ENCODE results near the gene GARNL3.

Gene GARNL3

GRCh38 chr9:127336086-127336485 is 71.5 kb downstream of the GARNL3 start:
- no peak overlapping the region for H3K27ac ChIP-seq (replicated peaks)
- no peak for DNase-seq (ENCODE audit: low read depth in 1 of 2, low spot score in 1 of 2)
- TF ChIP-seq, protein P1, sequence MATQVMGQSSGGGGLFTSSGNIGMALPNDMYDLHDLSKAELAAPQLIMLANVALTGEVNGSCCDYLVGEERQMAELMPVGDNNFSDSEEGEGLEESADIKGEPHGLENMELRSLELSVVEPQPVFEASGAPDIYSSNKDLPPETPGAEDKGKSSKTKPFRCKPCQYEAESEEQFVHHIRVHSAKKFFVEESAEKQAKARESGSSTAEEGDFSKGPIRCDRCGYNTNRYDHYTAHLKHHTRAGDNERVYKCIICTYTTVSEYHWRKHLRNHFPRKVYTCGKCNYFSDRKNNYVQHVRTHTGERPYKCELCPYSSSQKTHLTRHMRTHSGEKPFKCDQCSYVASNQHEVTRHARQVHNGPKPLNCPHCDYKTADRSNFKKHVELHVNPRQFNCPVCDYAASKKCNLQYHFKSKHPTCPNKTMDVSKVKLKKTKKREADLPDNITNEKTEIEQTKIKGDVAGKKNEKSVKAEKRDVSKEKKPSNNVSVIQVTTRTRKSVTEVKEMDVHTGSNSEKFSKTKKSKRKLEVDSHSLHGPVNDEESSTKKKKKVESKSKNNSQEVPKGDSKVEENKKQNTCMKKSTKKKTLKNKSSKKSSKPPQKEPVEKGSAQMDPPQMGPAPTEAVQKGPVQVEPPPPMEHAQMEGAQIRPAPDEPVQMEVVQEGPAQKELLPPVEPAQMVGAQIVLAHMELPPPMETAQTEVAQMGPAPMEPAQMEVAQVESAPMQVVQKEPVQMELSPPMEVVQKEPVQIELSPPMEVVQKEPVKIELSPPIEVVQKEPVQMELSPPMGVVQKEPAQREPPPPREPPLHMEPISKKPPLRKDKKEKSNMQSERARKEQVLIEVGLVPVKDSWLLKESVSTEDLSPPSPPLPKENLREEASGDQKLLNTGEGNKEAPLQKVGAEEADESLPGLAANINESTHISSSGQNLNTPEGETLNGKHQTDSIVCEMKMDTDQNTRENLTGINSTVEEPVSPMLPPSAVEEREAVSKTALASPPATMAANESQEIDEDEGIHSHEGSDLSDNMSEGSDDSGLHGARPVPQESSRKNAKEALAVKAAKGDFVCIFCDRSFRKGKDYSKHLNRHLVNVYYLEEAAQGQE (IDR thresholded peaks at IDR 0.05; ENCODE audit: insufficient replicate concordance, low read depth): no peak
- TF ChIP-seq CTCF (IDR thresholded peaks at IDR 0.05; ENCODE audit: insufficient read depth, low read length) (no peak), GABPA (IDR thresholded peaks at IDR 0.05; ENCODE audit: low read depth) (no peak), SPI1 (IDR thresholded peaks at IDR 0.05; ENCODE audit: borderline replicate concordance, low read depth) (no peak), POLR2AphosphoS5 (IDR thresholded peaks at IDR 0.05; ENCODE audit: low read depth) (no peak)
- no peaks in the 10 kb centered on the region for H3K27me3 ChIP-seq (ENCODE audit: insufficient read depth, poor library complexity, severe bottlenecking)
- H3K4me3 ChIP-seq (replicated peaks; ENCODE audit: insufficient read depth, low read length): no peak overlapping the region

DNA sequence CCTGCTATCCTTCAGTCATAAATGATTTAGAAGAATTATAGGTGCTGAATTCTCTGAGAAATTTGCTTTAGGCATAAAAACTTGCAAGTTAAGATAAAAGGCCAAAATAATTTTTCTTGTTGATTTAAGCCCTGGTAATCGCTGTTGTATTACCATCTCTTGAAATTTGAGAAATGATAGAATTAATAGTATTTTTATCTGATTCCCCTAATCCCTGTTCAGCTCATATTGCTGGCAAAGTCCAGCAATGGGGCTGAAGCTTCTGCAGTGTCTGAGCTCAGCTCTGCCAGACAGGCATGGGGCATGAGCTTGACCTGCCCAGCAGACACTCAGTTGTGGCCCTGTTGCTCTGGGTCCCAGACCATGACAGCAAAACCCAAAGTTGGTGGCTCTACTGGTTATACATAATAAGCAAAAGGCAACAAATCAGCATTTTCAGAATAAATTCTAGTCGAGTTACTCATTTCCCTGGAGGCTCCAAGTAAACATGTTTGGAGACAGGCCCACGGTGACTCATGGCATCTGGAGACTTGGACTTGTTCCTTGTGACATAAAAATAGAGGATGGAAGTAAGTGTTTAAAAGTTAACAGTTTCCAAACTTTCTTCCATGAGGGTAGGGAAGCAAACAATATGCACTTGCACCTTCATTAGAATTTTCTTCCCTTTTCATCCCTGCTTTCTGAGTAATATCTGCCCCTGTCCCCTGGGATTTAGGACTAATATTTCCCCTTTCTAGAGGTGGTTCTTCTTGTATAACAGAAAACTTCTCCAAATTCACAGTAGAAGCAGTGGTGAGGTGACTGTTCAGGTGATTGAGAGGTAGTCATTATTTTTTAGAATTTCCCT is 72.2 kb downstream of the GARNL3 start:
- no peak overlapping the region for H3K27ac ChIP-seq (replicated peaks)
- no peak overlapping the region for H3K4me3 ChIP-seq (replicated peaks; ENCODE audit: insufficient read depth, low read length)
- DNase-seq (ENCODE audit: low read depth in 1 of 2, low spot score in 1 of 2): no peak
- TF ChIP-seq SPI1 (IDR thresholded peaks at IDR 0.05; ENCODE audit: borderline replicate concordance, low read depth) (no peak), GABPA (IDR thresholded peaks at IDR 0.05; ENCODE audit: low read depth) (no peak), POLR2AphosphoS5 (IDR thresholded peaks at IDR 0.05; ENCODE audit: low read depth) (no peak), CTCF (IDR thresholded peaks at IDR 0.05; ENCODE audit: insufficient read depth, low read length) (no peak)
- TF ChIP-seq, protein P1 (IDR thresholded peaks at IDR 0.05; ENCODE audit: insufficient replicate concordance, low read depth): no peak
- H3K27me3 ChIP-seq (ENCODE audit: insufficient read depth, poor library complexity, severe bottlenecking): no peaks in the 10 kb centered on the region

- no peak overlapping the region for H3K27ac ChIP-seq (replicated peaks)
- DNase-seq (ENCODE audit: low read depth in 1 of 2, low spot score in 1 of 2): no peak
Measured at GRCh38 chr9:127340721-127341120, 76.1 kb downstream of the GARNL3 start.

More at GRCh38 chr9:127340721-127341120, 76.1 kb downstream of the GARNL3 start:
- Histone ChIP-seq H3K27me3 (ENCODE audit: insufficient read depth, poor library complexity, severe bottlenecking) (no peaks in the 10 kb centered on the region), H3K4me3 (replicated peaks; ENCODE audit: insufficient read depth, low read length) (no peak overlapping the region)
- no peak for TF ChIP-seq SPI1 (IDR thresholded peaks at IDR 0.05; ENCODE audit: borderline replicate concordance, low read depth)
- TF ChIP-seq POLR2AphosphoS5 (IDR thresholded peaks at IDR 0.05; ENCODE audit: low read depth): no peak
- TF ChIP-seq CTCF (IDR thresholded peaks at IDR 0.05; ENCODE audit: insufficient read depth, low read length): no peak
- no peak for TF ChIP-seq GABPA (IDR thresholded peaks at IDR 0.05; ENCODE audit: low read depth)
- TF ChIP-seq, protein P1 (IDR thresholded peaks at IDR 0.05; ENCODE audit: insufficient replicate concordance, low read depth): no peak

Measured in HL-60 (cell line).